ENCODE results near the gene APBB1.

GRCh38 chr11:6410695-6411430, 8.0 kb downstream of the APBB1 start:
- no peak for TF ChIP-seq POLR2A (IDR thresholded peaks at IDR 0.05)
- TF ChIP-seq CTCF (IDR thresholded peaks at IDR 0.05), result no peak

Data from lower leg skin (tissue), 3 donors.